CD14-positive monocyte (primary cell): ENCODE measurements around the gene SHC2. TPM values are rescaled to one million over a fixed set of nuclear protein-coding genes. Genes with fewer than 3 reads are reported as not detected.

Experiments
- DNase-seq, 3 donors: peaks; one replicate each; pipeline ENCODE4 v3.0.0-alpha.2; 2011 to 2022
- H2AFZ ChIP-seq: 2 replicates; pipeline ENCODE4 v1.6.0; 2012; ENCODE audit warnings: mild to moderate bottlenecking, low read depth, low read length, inconsistent platforms; ENCODE audit not compliant: insufficient read depth, poor library complexity, severe bottlenecking
- H3K27ac ChIP-seq, 2 donors: 1 replicate in 1 of 2; 2 replicates in 1 of 2; pipeline ENCODE4 v1.5.1; 2012 to 2013; ENCODE audit warnings: low read length in 2 of 2, control low read depth in 1 of 2, inconsistent platforms in 1 of 2, low read depth in 1 of 2, mild to moderate bottlenecking in 1 of 2
- H3K27me3 ChIP-seq, 2 donors: one replicate each; pipeline versions ENCODE4 v1.6.0 to v1.6.1; 2011 to 2013; ENCODE audit warnings: low read length in 2 of 2; ENCODE audit not compliant: control insufficient read depth in 2 of 2, insufficient read depth in 2 of 2
- H3K36me3 ChIP-seq, 2 donors: replicated peaks in 1 of 2; 1 replicate in 1 of 2; 2 replicates in 1 of 2; pipeline versions ENCODE4 v1.5.1 to v1.6.1; 2012 to 2013; ENCODE audit warnings: low read length in 2 of 2, control low read depth in 1 of 2, inconsistent platforms in 1 of 2, mild to moderate bottlenecking in 1 of 2; ENCODE audit not compliant: insufficient read depth in 2 of 2, control insufficient read depth in 1 of 2
- H3K4me1 ChIP-seq, 2 donors: 1 replicate in 1 of 2; 2 replicates in 1 of 2; pipeline versions ENCODE4 v1.5.1 to v1.6.1; 2012 to 2013; ENCODE audit warnings: low read length in 2 of 2, control low read depth in 1 of 2, inconsistent platforms in 1 of 2, mild to moderate bottlenecking in 1 of 2, moderate library complexity in 1 of 2; ENCODE audit not compliant: insufficient read depth in 2 of 2, control insufficient read depth in 1 of 2
- H3K4me2 ChIP-seq: replicated peaks from 2 replicates; pipeline ENCODE3; 2012; ENCODE audit warnings: low read length, moderate library complexity, mild to moderate bottlenecking; ENCODE audit not compliant: poor library complexity, severe bottlenecking; ENCODE audit errors: extremely low read depth
- H3K4me3 ChIP-seq, 3 experiments: fragments of 200-600 bp in 1 of 3; sonication (generic) in 1 of 3; replicated peaks in 1 of 3; 1 replicate in 2 of 3; 2 replicates in 1 of 3; pipeline ENCODE4 v1.5.1; 2011 to 2013; ENCODE audit warnings: low read length in 3 of 3, mild to moderate bottlenecking in 3 of 3, control low read depth in 2 of 3, low read depth in 2 of 3, inconsistent platforms in 1 of 3, moderate library complexity in 1 of 3
- H3K79me2 ChIP-seq: 2 replicates; pipeline ENCODE4 v1.6.0; 2012; ENCODE audit warnings: mild to moderate bottlenecking, control low read depth, inconsistent platforms, low read length, moderate library complexity; ENCODE audit not compliant: insufficient read depth
- H3K9ac ChIP-seq: 2 replicates; pipeline ENCODE4 v1.6.0; 2017; ENCODE audit warnings: low read length, mild to moderate bottlenecking; ENCODE audit not compliant: insufficient read depth, poor library complexity, severe bottlenecking
- H3K9me3 ChIP-seq, 2 donors: replicated peaks in 1 of 2; 1 replicate in 1 of 2; 2 replicates in 1 of 2; pipeline versions ENCODE4 v1.5.1 to v1.6.1; 2012 to 2013; ENCODE audit warnings: low read length in 2 of 2, control low read depth in 1 of 2; ENCODE audit not compliant: control insufficient read depth in 1 of 2, insufficient read depth in 1 of 2
- H4K20me1 ChIP-seq: 2 replicates; pipeline ENCODE4 v1.6.0; 2012; ENCODE audit warnings: mild to moderate bottlenecking, low read length, control low read depth, moderate library complexity; ENCODE audit not compliant: insufficient read depth
- H3K27ac Mint-ChIP-seq, 7 donors: one replicate each; pipeline ENCODE4 v1.8.0; 2020; ENCODE audit warnings: mild to moderate bottlenecking in 7 of 7, mixed read lengths in 7 of 7, moderate library complexity in 6 of 7, inconsistent platforms in 2 of 7
- H3K27me3 Mint-ChIP-seq, 3 donors: one replicate each; pipeline ENCODE4 v1.8.0; 2021 to 2022; ENCODE audit warnings: low read depth in 3 of 3, mild to moderate bottlenecking in 3 of 3, mixed read lengths in 3 of 3, moderate library complexity in 3 of 3, inconsistent platforms in 1 of 3
- H3K36me3 Mint-ChIP-seq, 2 donors: one replicate each; pipeline ENCODE4 v1.8.0; 2020; ENCODE audit warnings: mixed read lengths in 2 of 2, inconsistent platforms in 1 of 2, mild to moderate bottlenecking in 1 of 2
- H3K4me1 Mint-ChIP-seq: one replicate; pipeline ENCODE4 v1.8.0; 2020; ENCODE audit warnings: mild to moderate bottlenecking, mixed read lengths
- H3K4me3 Mint-ChIP-seq, 2 donors: one replicate each; pipeline ENCODE4 v1.8.0; 2020; ENCODE audit warnings: mild to moderate bottlenecking in 2 of 2, mixed read lengths in 2 of 2, moderate library complexity in 1 of 2
- H3K9me3 Mint-ChIP-seq, 7 donors: one replicate each; pipeline ENCODE4 v1.8.0; 2020 to 2022; ENCODE audit warnings: mixed read lengths in 7 of 7, mild to moderate bottlenecking in 6 of 7, moderate library complexity in 6 of 7, inconsistent platforms in 2 of 7
- WGBS: methylation state at CpG from one replicate; pipeline ENCODE4 v1.1.5; 2013; ENCODE audit warnings: missing lambda C conversion rate; ENCODE audit not compliant: insufficient coverage; 5-methylcytosine and 5-hydroxymethylcytosine counted together
- intact Hi-C, 2 donors: fragments of 100-400 bp; cut with micrococcal nuclease; formaldehyde crosslinking; loops; one replicate each; pipeline versions ENCODE4 v1.15.0 to v1.15.1; 2023
- polyA plus RNA-seq, 3 donors: library from polyadenylated mRNA; depleted of rRNA in 1 of 3; unstranded in 2 of 3; stranded (reverse) in 1 of 3; fragments of 300-500 nt in 2 of 3; fragments of >200 nt in 1 of 3; fragmentation: Illumina TruSeq in 2 of 3; gene quantifications; 1 replicate in 2 of 3; 2 replicates in 1 of 3; pipeline ENCODE4 v1.2.3, GENCODE V29; 2012 to 2021
- TF ChIP-seq, protein P1 (sequence below): fragments of 200-600 bp; IDR thresholded peaks from one replicate; pipeline ENCODE4 v1.8.0; 2022; ENCODE audit warnings: antibody characterized with exemption, mild to moderate bottlenecking

SHC2 gene
- polyA plus RNA-seq, 3 donors = not detected

DNA sequence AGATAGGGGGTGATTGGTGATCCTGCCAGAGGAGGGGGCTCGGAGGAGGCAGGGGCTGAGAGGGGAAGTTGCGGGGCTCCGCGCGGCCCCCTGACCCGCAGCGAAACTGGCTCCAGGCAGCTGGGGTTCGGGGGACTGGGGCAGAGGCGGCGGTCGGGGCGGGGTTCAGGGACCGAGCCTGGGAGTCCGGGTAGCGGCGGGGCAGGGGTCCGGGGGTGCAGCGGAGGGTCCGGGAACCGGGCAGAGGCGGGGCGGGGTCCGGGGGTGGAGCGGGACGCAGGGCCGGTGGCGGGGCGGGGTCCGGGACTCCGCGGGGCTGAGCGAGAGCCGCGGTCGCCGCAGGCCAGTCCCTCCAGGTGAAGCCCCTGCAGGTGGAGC lies 36.6 kb upstream of the SHC2 start:
- no peak for DNase-seq
- Histone ChIP-seq H3K36me3 (no peaks in the 10 kb centered on the region), H3K4me3 (no peak overlapping the region), H3K4me2 (no peak overlapping the region), H3K9ac (no peak overlapping the region), H2AFZ (no peak overlapping the region), H3K9me3 (peaks cover 15 to 21% of the 10 kb centered on the region in 2 donors), H4K20me1 (no peaks in the 10 kb centered on the region), H3K27me3 (peaks cover 16 to 49% of the 10 kb centered on the region in 2 donors), H3K4me1 (peaks cover 3% of the 10 kb centered on the region in 2 donors), H3K79me2 (no peaks in the 10 kb centered on the region), H3K27ac (no peak overlapping the region)
- Mint-ChIP-seq H3K27ac (no peak overlapping the region), H3K4me3 (peak overlapping the region in 1 of 2 donors; percentile 26), H3K36me3 (peaks cover 2 to 6% of the 10 kb centered on the region in 2 donors), H3K9me3 (peaks cover 3 to 48% (median 31%) of the 10 kb centered on the region in 7 donors), H3K4me1 (peaks cover 2% of the 10 kb centered on the region), H3K27me3 (peaks cover 36 to 72% (median 63%) of the 10 kb centered on the region in 3 donors)
- 2% methylated on average over 34 of the region's 36 CpGs for WGBS
- TF ChIP-seq, protein P1, sequence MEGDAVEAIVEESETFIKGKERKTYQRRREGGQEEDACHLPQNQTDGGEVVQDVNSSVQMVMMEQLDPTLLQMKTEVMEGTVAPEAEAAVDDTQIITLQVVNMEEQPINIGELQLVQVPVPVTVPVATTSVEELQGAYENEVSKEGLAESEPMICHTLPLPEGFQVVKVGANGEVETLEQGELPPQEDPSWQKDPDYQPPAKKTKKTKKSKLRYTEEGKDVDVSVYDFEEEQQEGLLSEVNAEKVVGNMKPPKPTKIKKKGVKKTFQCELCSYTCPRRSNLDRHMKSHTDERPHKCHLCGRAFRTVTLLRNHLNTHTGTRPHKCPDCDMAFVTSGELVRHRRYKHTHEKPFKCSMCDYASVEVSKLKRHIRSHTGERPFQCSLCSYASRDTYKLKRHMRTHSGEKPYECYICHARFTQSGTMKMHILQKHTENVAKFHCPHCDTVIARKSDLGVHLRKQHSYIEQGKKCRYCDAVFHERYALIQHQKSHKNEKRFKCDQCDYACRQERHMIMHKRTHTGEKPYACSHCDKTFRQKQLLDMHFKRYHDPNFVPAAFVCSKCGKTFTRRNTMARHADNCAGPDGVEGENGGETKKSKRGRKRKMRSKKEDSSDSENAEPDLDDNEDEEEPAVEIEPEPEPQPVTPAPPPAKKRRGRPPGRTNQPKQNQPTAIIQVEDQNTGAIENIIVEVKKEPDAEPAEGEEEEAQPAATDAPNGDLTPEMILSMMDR = no peak
- intact Hi-C loops = no loop called here

DNA sequence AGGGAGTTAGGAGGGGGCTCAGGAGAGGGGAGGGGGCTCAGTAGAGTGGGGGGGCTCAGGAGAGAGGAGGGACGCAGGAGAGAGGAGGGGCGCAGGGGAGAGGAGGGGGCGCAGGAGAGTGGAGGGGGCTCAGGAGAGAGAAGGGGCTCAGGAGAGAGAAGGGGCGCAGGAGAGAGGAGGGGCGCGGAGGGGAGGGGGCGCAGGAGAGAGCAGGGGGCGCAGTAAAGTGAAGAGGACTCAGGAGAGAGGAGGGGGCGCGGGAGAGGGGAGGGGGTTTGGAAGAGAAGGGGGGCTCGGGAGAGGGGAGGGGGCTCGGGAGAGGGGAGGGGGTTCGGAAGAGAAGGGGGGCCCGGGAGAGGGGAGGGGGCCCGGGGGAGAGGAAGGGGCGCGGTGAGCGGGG lies 36.2 kb upstream of the SHC2 start:
- 0% methylated on average over 4 of the region's 18 CpGs for WGBS
- H3K36me3 ChIP-seq = no peaks in the 10 kb centered on the region
- H3K4me1 ChIP-seq = no peaks in the 10 kb centered on the region
- H3K9ac ChIP-seq = no peak overlapping the region
- peaks cover 36 to 72% (median 62%) of the 10 kb centered on the region in 3 donors for H3K27me3 Mint-ChIP-seq
- H4K20me1 ChIP-seq = no peaks in the 10 kb centered on the region
- no peak overlapping the region for H2AFZ ChIP-seq
- H3K9me3 ChIP-seq = peaks cover 13 to 16% of the 10 kb centered on the region in 2 donors
- no peaks in the 10 kb centered on the region for H3K79me2 ChIP-seq
- no peak overlapping the region for H3K27ac ChIP-seq
- H3K27me3 ChIP-seq = peaks cover 16 to 49% of the 10 kb centered on the region in 2 donors
- no peak overlapping the region for H3K4me3 ChIP-seq
- TF ChIP-seq, protein P1 = no peak
- intact Hi-C loops = no loop called here
- H3K4me1 Mint-ChIP-seq = no peaks in the 10 kb centered on the region
- H3K4me3 Mint-ChIP-seq = no peak overlapping the region
- H3K9me3 Mint-ChIP-seq = peaks cover 2 to 44% (median 26%) of the 10 kb centered on the region in 7 donors
- no peak overlapping the region for H3K27ac Mint-ChIP-seq
- DNase-seq = no peak
- H3K4me2 ChIP-seq = no peak overlapping the region
- peaks cover 0 to 4% of the 10 kb centered on the region in 2 donors for H3K36me3 Mint-ChIP-seq
